H1 (cell line): ENCODE data around the gene SMAD1. TPM values are rescaled to one million over a fixed set of nuclear protein-coding genes. Genes with fewer than 3 reads are reported as not detected.

Experiments used
- CTCF ChIA-PET: fragments of 300-600 bp; sonication (Branson Sonifier 250); formaldehyde crosslinking; loops from one replicate; lab custom pipeline; 2021; ENCODE audit not compliant: partially characterized antibody; lab: Charles Lee
- POLR2A ChIA-PET: fragments of 300-600 bp; sonication (Branson Sonifier 250); formaldehyde crosslinking; loops from one replicate; lab custom pipeline; 2021; ENCODE audit warnings: inconsistent platforms; ENCODE audit not compliant: partially characterized antibody; lab: Charles Lee
- DNase-seq, 2 experiments: peaks; one replicate each; pipeline versions ENCODE4 v3.0.0 to v3.0.0-alpha.2; 2010 to 2022; ENCODE audit warnings: low spot score in 2 of 2, low read depth in 1 of 2, mixed read lengths in 1 of 2
- FAIRE-seq: peaks from 2 replicates; lab custom pipeline; 2011; peaks lifted over from hg19 to GRCh38; lab: Jason Lieb, UNC
- H2AFZ ChIP-seq: 2 replicates; pipeline ENCODE4 v1.8.1; 2012; ENCODE audit warnings: low read length, inconsistent platforms
- H2AK5ac ChIP-seq: 2 replicates; pipeline ENCODE4 v1.6.1; 2013; ENCODE audit warnings: low read depth, low read length
- H2BK120ac ChIP-seq: replicated peaks from 2 replicates; pipeline ENCODE3; 2013; ENCODE audit warnings: low read depth, low read length, inconsistent platforms
- H2BK12ac ChIP-seq: 2 replicates; pipeline ENCODE4 v1.6.1; 2013; ENCODE audit warnings: low read depth, low read length
- H2BK15ac ChIP-seq: 2 replicates; pipeline ENCODE4 v1.6.1; 2013; ENCODE audit warnings: low read length
- H2BK20ac ChIP-seq: 2 replicates; pipeline ENCODE4 v1.6.1; 2013; ENCODE audit warnings: low read length
- H2BK5ac ChIP-seq: 2 replicates; pipeline ENCODE4 v1.6.1; 2013; ENCODE audit warnings: low read depth, low read length
- H3K14ac ChIP-seq: 2 replicates; pipeline ENCODE4 v1.6.1; 2013; ENCODE audit warnings: inconsistent platforms; ENCODE audit not compliant: insufficient read length
- H3K18ac ChIP-seq: 2 replicates; pipeline ENCODE4 v1.6.1; 2013; ENCODE audit warnings: low read length; ENCODE audit errors: extremely low read depth
- H3K23ac ChIP-seq: 2 replicates; pipeline ENCODE4 v1.6.1; 2013; ENCODE audit warnings: inconsistent platforms; ENCODE audit not compliant: insufficient read length
- H3K23me2 ChIP-seq: 2 replicates; pipeline ENCODE4 v1.6.1; 2013; ENCODE audit warnings: low read depth, low read length
- H3K27ac ChIP-seq: 2 replicates; pipeline ENCODE4 v1.6.1; 2011; ENCODE audit warnings: low read depth, low read length, inconsistent platforms
- H3K27me3 ChIP-seq, 4 experiments: replicated peaks in 1 of 4; 1 replicate in 1 of 4; 2 replicates in 3 of 4; pipeline versions ENCODE4 v1.6.1 to v1.8.1; 2011 to 2013; ENCODE audit warnings: low read length in 3 of 4, mild to moderate bottlenecking in 3 of 4, inconsistent platforms in 2 of 4, mixed read lengths in 2 of 4, moderate library complexity in 1 of 4; ENCODE audit not compliant: control insufficient read depth in 3 of 4, insufficient read depth in 3 of 4; ENCODE audit errors: extremely low read depth in 1 of 4
- H3K36me3 ChIP-seq, 4 experiments: 2 replicates each; pipeline versions ENCODE4 v1.6.1 to v1.8.1; 2011 to 2013; ENCODE audit warnings: mild to moderate bottlenecking in 4 of 4, low read length in 3 of 4, moderate library complexity in 2 of 4, control low read depth in 1 of 4, inconsistent platforms in 1 of 4; ENCODE audit not compliant: insufficient read depth in 4 of 4, control insufficient read depth in 2 of 4
- H3K4ac ChIP-seq: replicated peaks from 2 replicates; pipeline ENCODE3; 2013; ENCODE audit warnings: low read length, low read depth, mixed read lengths, inconsistent platforms; ENCODE audit not compliant: insufficient read length
- H3K4me1 ChIP-seq, 4 experiments: replicated peaks in 1 of 4; 1 replicate in 1 of 4; 2 replicates in 3 of 4; pipeline versions ENCODE4 v1.6.1 to v1.8.1; 2011 to 2013; ENCODE audit warnings: low read length in 3 of 4, inconsistent platforms in 2 of 4, mixed read lengths in 1 of 4; ENCODE audit not compliant: insufficient read depth in 4 of 4, control insufficient read depth in 3 of 4
- H3K4me2 ChIP-seq, 2 experiments: 2 replicates each; pipeline versions ENCODE4 v1.6.1 to v1.8.1; 2011 to 2013; ENCODE audit warnings: low read depth in 2 of 2, low read length in 2 of 2, control low read depth in 1 of 2, inconsistent platforms in 1 of 2, mild to moderate bottlenecking in 1 of 2; ENCODE audit not compliant: insufficient read depth in 1 of 2
- H3K4me3 ChIP-seq, 4 experiments: fragments of 200-600, 300-600 bp in 1 of 4; sonication (generic), shearing (Covaris generic), sonication (Bioruptor Twin) in 1 of 4; 2 replicates each; pipeline versions ENCODE4 v1.5.1 to v1.8.1; 2011 to 2016; ENCODE audit warnings: low read length in 4 of 4, low read depth in 3 of 4, control low read depth in 2 of 4, inconsistent platforms in 2 of 4, mild to moderate bottlenecking in 2 of 4, mixed read lengths in 1 of 4, moderate library complexity in 1 of 4; ENCODE audit not compliant: insufficient read depth in 2 of 4; ENCODE audit errors: extremely low read depth in 1 of 4
- H3K56ac ChIP-seq: replicated peaks from 2 replicates; pipeline ENCODE3; 2013; ENCODE audit warnings: low read depth, mild to moderate bottlenecking, mixed read lengths, low read length, inconsistent platforms; ENCODE audit not compliant: insufficient read length
- H3K79me1 ChIP-seq: 2 replicates; pipeline ENCODE4 v1.6.1; 2013; ENCODE audit warnings: low read depth, low read length, control low read depth
- H3K79me2 ChIP-seq, 2 experiments: 2 replicates each; pipeline versions ENCODE4 v1.6.1 to v1.8.1; 2012 to 2013; ENCODE audit warnings: low read length in 2 of 2, mild to moderate bottlenecking in 2 of 2, inconsistent platforms in 1 of 2; ENCODE audit not compliant: insufficient read depth in 2 of 2, control insufficient read depth in 1 of 2
- H3K9ac ChIP-seq, 4 experiments: replicated peaks in 1 of 4; 1 replicate in 1 of 4; 2 replicates in 3 of 4; pipeline versions ENCODE4 v1.6.1 to v1.8.1; 2011 to 2013; ENCODE audit warnings: low read depth in 3 of 4, low read length in 3 of 4, control low read depth in 2 of 4, mild to moderate bottlenecking in 2 of 4, moderate library complexity in 2 of 4, inconsistent platforms in 1 of 4; ENCODE audit errors: extremely low read depth in 1 of 4
- H3K9me3 ChIP-seq, 2 experiments: 2 replicates each; pipeline versions ENCODE4 v1.6.1 to v1.8.1; 2012 to 2013; ENCODE audit warnings: mild to moderate bottlenecking in 2 of 2, moderate library complexity in 2 of 2, control low read depth in 1 of 2, inconsistent platforms in 1 of 2, low read depth in 1 of 2, low read length in 1 of 2, mixed read lengths in 1 of 2; ENCODE audit not compliant: insufficient read depth in 2 of 2
- H4K20me1 ChIP-seq, 2 experiments: replicated peaks in 1 of 2; 2 replicates each; pipeline versions ENCODE3 to v1.8.1; 2011 to 2013; ENCODE audit warnings: inconsistent platforms in 2 of 2, low read length in 2 of 2, mild to moderate bottlenecking in 1 of 2; ENCODE audit not compliant: insufficient read depth in 2 of 2, control insufficient read depth in 1 of 2
- H4K5ac ChIP-seq: 2 replicates; pipeline ENCODE4 v1.6.1; 2013; ENCODE audit warnings: low read length, low read depth, mixed read lengths, inconsistent platforms; ENCODE audit not compliant: insufficient read length
- H4K8ac ChIP-seq: 2 replicates; pipeline ENCODE4 v1.8.0; 2013; ENCODE audit warnings: mild to moderate bottlenecking, moderate library complexity, low read length, inconsistent platforms; ENCODE audit not compliant: insufficient read depth; ENCODE audit errors: extremely low read depth
- H4K91ac ChIP-seq: replicated peaks from 2 replicates; pipeline ENCODE3; 2013; ENCODE audit warnings: low read length, mixed read lengths, inconsistent platforms; ENCODE audit not compliant: insufficient read length
- CBX5 ChIP-seq: fragments of 300-800, 300-1000 bp; sonication (generic); IDR thresholded peaks from 2 replicates; pipeline ENCODE4 v1.7.1; 2016; ENCODE audit warnings: antibody characterized with exemption, low read length, low read depth
- CEBPB ChIP-seq: IDR thresholded peaks from 2 replicates; pipeline ENCODE4 v1.6.1; 2012; ENCODE audit warnings: low read depth, low read length
- MAFK ChIP-seq: IDR thresholded peaks from 2 replicates; pipeline ENCODE4 v1.6.1; 2012; ENCODE audit warnings: low read depth, mild to moderate bottlenecking, improper control_type of control experiment, low read length
- POLR2AphosphoS5 ChIP-seq: IDR thresholded peaks from 2 replicates; pipeline ENCODE4 v1.6.1; 2011; ENCODE audit warnings: low read depth, low read length
- RAD21 ChIP-seq, 2 experiments: IDR thresholded peaks in 1 of 2; conservative IDR thresholded peaks in 1 of 2; 2 replicates each; pipeline ENCODE4 v1.6.1; 2011; ENCODE audit warnings: low read depth in 2 of 2, low read length in 2 of 2, improper control_type of control experiment in 1 of 2, inconsistent platforms in 1 of 2, mild to moderate bottlenecking in 1 of 2, moderate library complexity in 1 of 2
- YY1 ChIP-seq: IDR thresholded peaks from 2 replicates; pipeline ENCODE4 v1.6.1; 2011; ENCODE audit warnings: low read depth, mild to moderate bottlenecking, low read length
- WGBS, 2 experiments: shearing (Covaris generic) in 1 of 2; methylation state at CpG; one replicate each; pipeline versions ENCODE4 v1.1.6 to v1.1.7; 2013 to 2015; ENCODE audit warnings: low lambda C conversion rate in 2 of 2, mixed read lengths in 2 of 2, inconsistent platforms in 1 of 2, low coverage in 1 of 2, missing lambda C conversion rate in 1 of 2; ENCODE audit not compliant: insufficient replicate concordance in 2 of 2, insufficient coverage in 1 of 2, insufficient read length in 1 of 2; ENCODE audit errors: extremely low coverage in 1 of 2, missing lambda C conversion rate in 1 of 2; 5-methylcytosine and 5-hydroxymethylcytosine counted together
- polyA plus RNA-seq, 7 experiments: library from polyadenylated mRNA; depleted of rRNA in 3 of 7; stranded (reverse) in 5 of 7; unstranded in 2 of 7; fragments of >200 nt in 5 of 7; fragments of 200-250 nt in 2 of 7; gene quantifications; 1 replicate in 5 of 7; 2 replicates in 1 of 7; 4 replicates in 1 of 7; pipeline versions ENCODE4 v1.2.1 to v1.2.3, GENCODE V29; 2011 to 2013; ENCODE audit warnings: missing spikeins in 2 of 7, mixed read lengths in 2 of 7
- total RNA-seq: library from RNA; stranded (reverse); fragmentation: NEBNext Ultra II Directional; extraction: Animal tissue kit (Norgen Biotek cat#: 25700); gene quantifications from 2 replicates; pipeline ENCODE4 v1.2.1, GENCODE V29; 2021

Gene SMAD1
- total and polyA plus RNA-seq, 2 of the 8 experiments (the other 6 are each of a cell fraction or from before 2014, with no cell fraction given), result 22.6 to 25.3 TPM

GRCh38 chr4:145533961-145534360 is 52.3 kb downstream of the SMAD1 start:
- Histone ChIP-seq H3K4ac (no peak overlapping the region), H2BK20ac (no peak overlapping the region), H2BK12ac (no peak overlapping the region), H3K23ac (no peak overlapping the region), H3K9ac (no peak overlapping the region), H3K4me3 (no peak overlapping the region), H3K36me3 (no peaks in the 10 kb centered on the region), H3K23me2 (no peaks in the 10 kb centered on the region), H3K9me3 (no peaks in the 10 kb centered on the region), H3K79me1 (no peaks in the 10 kb centered on the region), H4K91ac (no peak overlapping the region), H3K27ac (no peak overlapping the region), H4K5ac (no peak overlapping the region), H3K4me1 (peaks cover 0 to 6% (median 0%) of the 10 kb centered on the region in 4 experiments; a peak in 1 of 7 replicates), H2BK5ac (no peak overlapping the region), H3K27me3 (no peaks in the 10 kb centered on the region), H3K79me2 (0 out of 4 replicates have a peak, but pooled peaks cover 0 to 2% of the 10 kb centered on the region in 2 experiments), H3K4me2 (no peak overlapping the region), H2BK120ac (no peak overlapping the region), H4K8ac (no peak overlapping the region), H2AK5ac (no peak overlapping the region), H2AFZ (no peak overlapping the region), H3K56ac (no peak overlapping the region), H2BK15ac (no peak overlapping the region), H3K14ac (no peak overlapping the region), H3K18ac (no peak overlapping the region), H4K20me1 (no peaks in the 10 kb centered on the region)
- ChIA-PET POLR2A (no interaction called here), CTCF (interaction anchor here (1.4 kb wide), 1 partner anchor 24 kb away, joined by 3 read pairs; no protein-coding TSS in a partner anchor)
- DNase-seq, result no peak
- no peak for FAIRE-seq
- TF ChIP-seq MAFK (no peak), CBX5 (no peak), POLR2AphosphoS5 (no peak), RAD21 (IDR thresholded peaks at IDR 0.05 in 1 of 2, conservative IDR thresholded peaks at IDR 0.05 in 1 of 2; ENCODE audit: low read depth in 2 of 2, low read length in 2 of 2) (no peak), CEBPB (no peak), YY1 (no peak)
- whole genome bisulfite sequencing, 2 experiments, result 87% methylated on average over 1 of the region's 1 CpG; no CpG with 5 or more reads in 1 of the 2 experiments
